HEK293T (cell line): ENCODE measurements around the gene MRFAP1.

ENCODE experiments used
- ARNT ChIP-seq: fragments of 450-650 bp; IDR thresholded peaks from 2 replicates; pipeline ENCODE4 v1.6.1; 2017; ENCODE audit warnings: mild to moderate bottlenecking
- BHLHE40 ChIP-seq: fragments of 450-650 bp; IDR thresholded peaks from 2 replicates; pipeline ENCODE4 v1.6.1; 2016; ENCODE audit warnings: mild to moderate bottlenecking, moderate library complexity, borderline replicate concordance
- FOXK2 ChIP-seq: fragments of 450-650 bp; IDR thresholded peaks from 2 replicates; pipeline ENCODE4 v1.6.1; 2016; ENCODE audit warnings: mild to moderate bottlenecking
- FOXM1 ChIP-seq: fragments of 450-650 bp; IDR thresholded peaks from 2 replicates; pipeline ENCODE4 v1.6.1; 2017; ENCODE audit warnings: mild to moderate bottlenecking, borderline replicate concordance
- L3MBTL2 ChIP-seq: fragments of 450-650 bp; conservative IDR thresholded peaks from 2 replicates; pipeline ENCODE4 v1.6.1; 2016; ENCODE audit warnings: mild to moderate bottlenecking
- SP1 ChIP-seq: fragments of 450-650 bp; IDR thresholded peaks from 2 replicates; pipeline ENCODE4 v1.6.1; 2017
- SUZ12 ChIP-seq: fragments of 450-650 bp; IDR thresholded peaks from 2 replicates; pipeline ENCODE4 v1.6.1; 2016; ENCODE audit warnings: mild to moderate bottlenecking
- ZNF384 ChIP-seq: fragments of 450-650 bp; IDR thresholded peaks from 2 replicates; pipeline ENCODE4 v1.6.1; 2016

DNA sequence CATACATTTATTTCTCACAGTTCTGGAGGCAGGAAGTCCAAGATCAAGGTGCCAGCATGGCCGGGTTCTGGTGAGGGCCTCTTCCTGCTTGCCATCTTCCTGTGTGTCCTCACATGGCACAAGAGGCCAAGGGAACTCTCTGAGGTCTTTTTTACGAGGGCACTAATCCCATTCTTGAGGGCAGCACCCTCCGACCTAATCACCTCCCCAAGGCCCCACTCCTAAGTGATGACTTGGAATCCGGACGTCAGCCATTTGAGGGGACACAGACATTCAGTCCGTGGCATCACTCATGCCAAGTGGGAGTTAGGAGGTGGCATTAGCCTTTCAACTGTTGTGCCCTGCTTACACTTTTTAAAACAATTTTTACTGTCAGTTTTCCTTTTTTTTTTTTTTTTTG is 38.2 kb upstream of the MRFAP1 start:
- TF ChIP-seq FOXK2, result no peak
- TF ChIP-seq ARNT, result no peak
- no peak for TF ChIP-seq FOXM1
- no peak for TF ChIP-seq ZNF384
- TF ChIP-seq BHLHE40, result no peak
- no peak for TF ChIP-seq L3MBTL2
- no peak for TF ChIP-seq SP1
- no peak for TF ChIP-seq SUZ12
